HCT116 (cell line): ENCODE measurements around the gene HPCA.

Experiments
- CEBPB ChIP-seq: IDR thresholded peaks from 2 replicates; pipeline ENCODE4 v1.6.1; 2012; ENCODE audit warnings: low read depth
- CTCF ChIP-seq, 3 experiments: fragments of 200-600 bp in 1 of 3; sonication (generic) in 1 of 3; IDR thresholded peaks in 2 of 3; conservative IDR thresholded peaks in 1 of 3; 2 replicates each; pipeline ENCODE4 v1.5.1; 2012 to 2017; ENCODE audit warnings: low read depth in 2 of 3, low read length in 2 of 3, antibody characterized with exemption in 1 of 3, borderline replicate concordance in 1 of 3, control low read depth in 1 of 3, mild to moderate bottlenecking in 1 of 3, mixed read lengths in 1 of 3, mixed run types in 1 of 3, moderate library complexity in 1 of 3; ENCODE audit not compliant: insufficient read depth in 1 of 3
- EGR1 ChIP-seq: IDR thresholded peaks from 2 replicates; pipeline ENCODE4 v1.6.1; 2012; ENCODE audit warnings: low read depth
- POLR2A ChIP-seq: IDR thresholded peaks from 2 replicates; pipeline ENCODE4 v1.7.0; 2011; ENCODE audit warnings: borderline replicate concordance; ENCODE audit not compliant: insufficient read depth, insufficient read length; ENCODE audit errors: extremely low read depth
- RAD21 ChIP-seq: IDR thresholded peaks from 2 replicates; pipeline ENCODE4 v1.6.1; 2012; ENCODE audit warnings: low read depth, mild to moderate bottlenecking
- SIN3A ChIP-seq: IDR thresholded peaks from 2 replicates; pipeline ENCODE4 v1.6.1; 2012; ENCODE audit warnings: low read depth
- SP1 ChIP-seq: IDR thresholded peaks from 2 replicates; pipeline ENCODE4 v1.6.1; 2012; ENCODE audit warnings: low read depth
- TCF7L2 ChIP-seq: IDR thresholded peaks from 2 replicates; pipeline ENCODE4 v1.7.0; 2011; ENCODE audit warnings: borderline replicate concordance, inconsistent platforms; ENCODE audit not compliant: insufficient read depth, insufficient read length; ENCODE audit errors: extremely low read depth
- YY1 ChIP-seq: IDR thresholded peaks from 2 replicates; pipeline ENCODE4 v1.6.1; 2011; ENCODE audit warnings: low read length, low read depth, moderate library complexity, mild to moderate bottlenecking; ENCODE audit not compliant: insufficient replicate concordance; ENCODE audit errors: extremely low read depth
- ZBTB33 ChIP-seq: IDR thresholded peaks from 2 replicates; pipeline ENCODE4 v1.6.1; 2011; ENCODE audit warnings: mild to moderate bottlenecking, low read length, moderate library complexity; ENCODE audit not compliant: insufficient replicate concordance; ENCODE audit errors: extremely low read depth

GRCh38 chr1:32869923-32870614 lies 16.2 kb upstream of the HPCA start:
- no peak for TF ChIP-seq CTCF (IDR thresholded peaks at IDR 0.05 in 2 of 3, conservative IDR thresholded peaks at IDR 0.05 in 1 of 3; ENCODE audit: borderline replicate concordance in 1 of 3, insufficient read depth in 1 of 3, low read depth in 2 of 3, low read length in 2 of 3)
- no peak for TF ChIP-seq POLR2A
- TF ChIP-seq TCF7L2 = no peak
- TF ChIP-seq RAD21 = no peak
- no peak for TF ChIP-seq EGR1
- no peak for TF ChIP-seq SP1
- TF ChIP-seq YY1 = no peak
- no peak for TF ChIP-seq CEBPB
- no peak for TF ChIP-seq ZBTB33
- no peak for TF ChIP-seq SIN3A
